ENCODE measurements around the gene DSP.

DSP gene

GRCh38 chr6:7540595-7540994, 876 bp upstream of the DSP start:
- DNase-seq: no peak

DNA sequence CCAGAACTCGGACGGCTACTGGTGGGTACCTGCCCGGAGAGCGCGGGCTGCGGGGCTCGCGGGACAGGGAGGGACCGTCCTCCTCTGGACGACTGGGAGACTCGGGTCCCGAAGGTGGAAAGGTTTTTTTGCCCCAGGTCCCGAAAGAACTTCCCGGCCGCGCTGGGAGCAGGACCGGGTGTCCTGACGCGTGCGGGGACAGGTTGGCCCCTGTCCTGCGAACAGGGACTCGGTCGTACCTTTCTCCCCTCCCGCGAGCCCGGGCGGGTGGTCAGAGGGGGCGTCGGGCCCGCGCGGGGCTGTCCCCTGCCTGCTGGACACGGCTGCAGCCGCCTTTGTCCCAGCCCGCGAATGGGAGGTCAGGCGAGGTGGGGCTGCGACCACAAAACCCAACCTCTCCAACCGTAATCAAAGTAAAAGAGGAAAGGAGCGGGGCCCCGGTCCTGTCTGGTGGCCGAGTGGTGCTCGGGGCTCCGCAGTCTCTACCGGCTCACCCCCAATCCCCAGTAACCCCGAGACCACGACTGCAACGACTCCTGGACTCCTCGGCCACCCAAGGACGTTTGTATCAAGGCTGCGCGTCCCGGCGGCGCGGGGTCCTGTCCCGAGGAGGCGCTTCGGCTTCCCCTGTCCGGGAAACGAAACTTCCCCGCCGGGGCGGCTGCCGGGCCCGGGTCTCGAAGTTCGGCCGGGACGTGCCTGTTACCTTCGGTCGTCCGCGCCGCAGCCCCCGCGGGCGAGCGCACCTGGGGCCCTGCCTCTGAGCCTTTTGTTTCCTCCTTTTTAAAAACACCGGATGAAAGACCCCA, 798 bp downstream of the DSP start:
- no peak for DNase-seq

- DNase-seq: no peak
Measured at GRCh38 chr6:7542874-7543624, 1.6 kb downstream of the DSP start.

DNA sequence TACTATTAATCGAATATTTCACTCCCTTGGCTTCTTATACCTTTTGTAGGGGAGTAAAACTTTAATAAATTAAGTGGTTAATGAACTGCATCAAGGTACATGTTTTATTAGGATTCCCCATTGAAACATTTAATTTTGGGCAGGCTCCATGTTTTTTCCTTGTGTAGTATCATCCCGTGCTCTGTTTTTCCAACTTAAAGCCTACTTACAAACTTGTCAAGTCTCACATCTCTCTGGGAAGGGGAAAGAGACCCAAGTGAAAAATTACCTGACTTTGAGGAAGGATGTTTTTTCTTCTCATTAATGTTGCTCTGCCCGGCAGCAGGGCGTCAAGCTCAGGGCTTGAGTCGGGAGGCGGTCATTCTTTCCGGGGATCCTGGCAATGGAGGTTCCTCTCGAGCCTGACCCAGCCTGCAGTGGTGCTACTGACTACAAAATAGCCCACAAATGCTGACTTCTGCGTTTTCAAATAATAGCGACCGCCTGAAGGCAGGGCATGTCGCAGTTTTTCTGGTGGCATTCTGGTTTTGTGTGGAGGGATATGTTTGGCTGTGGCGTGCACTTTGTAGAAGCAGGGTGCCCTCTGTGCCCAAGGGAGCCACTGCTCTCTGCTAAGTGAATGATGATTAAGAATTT, 2.4 kb downstream of the DSP start:
- DNase-seq: no peak

- no peak for DNase-seq
Measured at GRCh38 chr6:7544597-7544996, 3.1 kb downstream of the DSP start.

GRCh38 chr6:7545316-7546019, 4.0 kb downstream of the DSP start:
- DNase-seq: no peak

GRCh38 chr6:7546020-7546369, 4.5 kb downstream of the DSP start:
- no peak for DNase-seq

- no peak for DNase-seq
Measured at GRCh38 chr6:7546383-7546782, 4.9 kb downstream of the DSP start.

DNA sequence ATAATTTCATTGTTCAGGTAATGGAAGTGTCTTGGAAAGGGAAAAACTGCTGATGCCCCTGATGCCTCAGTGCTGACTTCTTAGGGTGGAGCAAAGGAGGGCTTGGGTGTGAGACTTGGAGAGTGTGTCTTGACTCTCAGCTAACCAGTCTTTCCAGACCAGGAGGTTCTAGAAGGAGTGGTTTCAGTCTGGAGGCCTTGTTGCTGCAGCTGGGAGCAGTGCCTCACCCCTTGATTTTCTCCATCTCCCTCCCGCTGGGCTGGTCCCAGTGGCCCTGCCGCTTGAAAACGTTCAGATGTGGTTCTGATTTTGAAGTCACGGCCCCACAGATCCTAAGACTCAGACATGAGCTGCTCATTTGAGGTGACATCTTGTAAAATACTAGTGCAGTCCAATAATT, 5.4 kb downstream of the DSP start:
- DNase-seq: no peak

- DNase-seq: no peak
Measured at GRCh38 chr6:7547315-7547714, 5.8 kb downstream of the DSP start.

- DNase-seq: no peak
Measured at GRCh38 chr6:7550433-7550801, 8.9 kb downstream of the DSP start.

DNA sequence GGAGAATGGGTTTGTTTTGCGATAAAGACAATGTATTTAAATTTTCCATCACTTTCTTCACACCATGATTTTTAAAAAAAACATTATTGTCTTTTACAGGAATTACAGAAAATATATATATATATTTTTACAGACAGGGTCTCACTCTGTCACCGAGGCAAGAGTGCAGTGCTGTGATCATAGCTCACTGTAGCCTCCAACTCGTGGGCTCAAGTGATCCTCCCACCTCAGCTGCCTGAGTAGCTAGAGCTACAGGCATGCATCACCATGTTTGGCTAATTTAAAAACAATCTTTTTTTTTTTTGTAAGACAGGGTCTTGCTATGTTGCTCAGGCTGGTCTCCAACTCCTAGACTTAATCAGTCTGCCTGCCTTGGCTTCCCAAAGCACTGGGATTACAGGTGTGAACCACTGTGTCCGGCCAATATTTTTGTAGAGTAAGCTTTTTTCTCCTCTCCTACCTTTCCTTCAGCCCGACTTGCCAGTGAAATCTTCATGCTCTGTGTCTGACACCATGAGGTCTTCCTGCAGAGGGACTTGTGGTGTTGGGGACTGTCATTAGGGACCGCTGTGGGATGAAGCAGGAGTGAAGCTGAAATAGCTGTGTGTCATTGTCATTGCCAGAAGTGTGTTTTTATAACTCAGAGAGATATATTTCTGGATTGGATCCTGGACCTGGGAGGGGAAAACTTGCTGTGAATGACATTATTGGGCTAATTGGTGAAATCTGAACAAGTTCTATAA, 13.2 kb downstream of the DSP start:
- no peak for DNase-seq

GRCh38 chr6:7555671-7556070, 14.2 kb downstream of the DSP start:
- DNase-seq: no peak

DNA sequence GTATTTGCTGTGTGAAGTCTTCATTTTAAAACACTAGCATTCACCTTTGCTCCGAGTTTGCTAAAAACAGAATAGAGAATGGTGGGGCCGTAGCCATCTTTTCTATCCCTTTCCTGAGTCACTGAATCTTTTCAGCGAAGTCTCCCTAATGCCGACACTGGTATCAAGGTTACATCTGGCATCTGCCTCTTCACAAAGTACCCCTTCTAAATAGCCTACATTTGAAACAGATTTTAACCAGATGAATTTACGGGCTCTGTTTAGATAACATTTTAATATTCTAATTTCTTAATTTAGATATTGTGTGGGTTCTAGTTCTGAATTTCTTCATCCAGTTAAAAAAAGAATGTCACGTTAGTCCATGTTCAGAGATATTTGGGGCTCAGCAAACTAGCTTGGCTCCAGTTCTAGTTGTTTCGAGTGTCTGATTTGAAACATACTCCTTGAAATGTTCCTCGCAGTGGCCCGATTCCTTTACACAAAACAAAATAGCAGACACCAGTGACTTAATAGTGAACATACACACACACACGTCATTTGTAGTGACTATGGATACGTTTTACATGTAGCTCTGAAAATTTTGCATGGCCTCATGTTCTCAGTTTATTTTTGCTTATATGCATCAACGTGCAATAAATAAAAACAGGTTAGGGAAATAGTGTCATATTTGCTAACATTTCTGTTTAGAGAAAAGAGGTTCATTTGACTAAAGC, 15.1 kb downstream of the DSP start:
- no peak for DNase-seq

DNA sequence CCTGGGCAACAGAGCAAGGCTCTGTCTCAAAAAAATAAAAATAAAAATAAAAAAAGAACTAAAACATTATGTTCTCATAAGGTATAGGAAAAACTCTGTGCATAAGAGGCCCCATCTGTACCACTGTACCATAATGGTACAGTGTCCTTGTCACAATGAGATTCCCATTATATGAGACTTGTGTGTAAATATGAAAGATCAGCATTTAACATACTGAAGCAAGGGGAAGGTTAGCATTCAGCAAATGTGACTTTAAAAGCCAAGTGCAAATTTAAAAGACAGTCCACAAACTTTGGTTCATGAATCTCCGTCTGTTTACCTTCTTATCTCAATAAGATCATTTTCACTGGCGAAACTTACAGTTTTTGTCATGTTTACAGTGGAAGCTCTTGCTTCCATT, 16.2 kb downstream of the DSP start:
- DNase-seq: no peak

- DNase-seq: no peak
Measured at GRCh38 chr6:7558781-7559180, 17.3 kb downstream of the DSP start.

DNA sequence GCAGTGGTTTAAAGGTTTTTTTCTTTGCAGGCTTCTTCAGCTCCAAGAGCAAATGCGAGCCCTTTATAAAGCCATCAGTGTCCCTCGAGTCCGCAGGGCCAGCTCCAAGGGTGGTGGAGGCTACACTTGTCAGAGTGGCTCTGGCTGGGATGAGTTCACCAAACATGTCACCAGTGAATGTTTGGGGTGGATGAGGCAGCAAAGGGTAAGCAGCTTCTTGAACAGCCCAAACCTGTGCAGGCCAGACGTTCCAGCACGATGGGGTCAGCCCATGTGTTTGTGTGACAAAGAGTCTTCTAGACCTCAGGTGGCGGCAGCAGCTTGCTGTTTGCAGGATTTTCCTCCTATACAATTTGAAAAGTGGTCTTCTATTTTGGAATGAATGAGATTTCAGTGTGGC, 17.7 kb downstream of the DSP start:
- DNase-seq: no peak

GRCh38 chr6:7559651-7560385, 18.3 kb downstream of the DSP start:
- DNase-seq: no peak

DNA sequence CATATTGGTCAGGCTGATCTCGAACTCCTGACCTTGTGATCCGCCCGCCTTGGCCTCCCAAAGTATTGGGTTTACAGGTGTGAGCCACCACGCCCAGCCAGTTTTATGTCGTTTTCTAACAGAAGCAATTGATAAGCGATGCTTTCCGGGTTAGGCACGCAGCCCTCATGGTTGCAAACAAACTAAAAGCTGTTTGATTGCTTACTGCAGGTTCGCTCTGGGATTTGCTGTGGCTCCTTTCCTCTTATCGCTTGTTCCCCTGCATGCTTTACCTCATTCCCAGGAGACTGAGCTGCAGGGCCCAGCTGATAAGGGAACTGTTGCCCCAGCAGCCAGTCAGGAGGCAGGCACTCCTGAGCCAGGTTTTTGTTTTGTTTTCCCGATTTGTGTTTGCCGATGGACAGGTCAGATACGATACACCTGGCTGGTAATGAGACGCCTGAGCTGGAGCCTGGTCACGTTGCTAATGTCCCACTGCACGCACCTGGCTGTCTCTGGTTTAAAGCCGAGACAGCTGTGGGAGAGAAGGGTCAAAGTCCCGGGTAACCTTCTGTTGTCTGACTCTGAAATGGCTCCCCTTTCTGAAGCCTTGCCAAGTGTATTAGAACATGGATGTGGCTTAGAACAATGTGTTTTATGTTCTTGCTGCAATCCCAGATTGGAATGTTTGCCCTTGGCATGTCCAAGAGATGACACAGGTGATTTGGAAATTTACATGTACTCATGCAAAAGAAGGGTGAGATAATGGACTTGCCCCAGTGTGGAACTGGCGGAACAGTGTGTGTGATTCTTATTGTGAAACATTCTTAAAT, 19.9 kb downstream of the DSP start:
- DNase-seq: no peak

- no peak for DNase-seq
Measured at GRCh38 chr6:7562769-7563168, 21.3 kb downstream of the DSP start.

DNA sequence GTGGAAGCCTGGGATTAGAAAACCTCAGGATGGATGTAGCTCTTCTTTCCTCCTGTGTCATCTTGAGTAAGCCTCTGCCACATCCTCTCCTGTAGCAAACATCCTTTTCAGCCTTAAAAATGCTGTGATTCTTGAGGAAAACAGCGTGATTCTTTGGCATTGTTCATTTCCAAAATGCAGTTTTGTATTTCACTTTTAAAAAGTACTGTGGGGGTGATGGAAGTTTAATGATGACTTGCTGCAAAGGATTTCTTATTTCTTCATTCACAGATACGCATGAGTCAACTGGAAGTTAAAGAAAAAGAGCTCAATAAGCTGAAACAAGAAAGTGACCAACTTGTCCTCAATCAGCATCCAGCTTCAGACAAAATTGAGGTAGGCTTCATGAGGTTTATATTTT, 24.6 kb downstream of the DSP start:
- no peak for DNase-seq
